Cardiac fibroblast (primary cell): ENCODE results near the gene ZNF135.
A peak's percentile ranks its signal among the peaks of the same experiment; 100 is the strongest.

ENCODE experiments used
- DNase-seq, 2 donors: peaks; one replicate each; pipeline versions ENCODE4 v3.0.0 to v3.0.0-alpha.2; 2010; ENCODE audit warnings: low read depth in 2 of 2
- H3K4me3 ChIP-seq, 2 donors: replicated peaks in 1 of 2; 1 replicate in 1 of 2; 2 replicates in 1 of 2; pipeline ENCODE4 v1.5.1; 2011; ENCODE audit warnings: low read depth in 2 of 2, low read length in 2 of 2, mild to moderate bottlenecking in 2 of 2, moderate library complexity in 1 of 2
- CTCF ChIP-seq: IDR thresholded peaks from one replicate; pipeline ENCODE4 v1.5.1; 2011; ENCODE audit warnings: low read depth, mild to moderate bottlenecking, low read length, inconsistent platforms

The ZNF135 gene

GRCh38 chr19:58021541-58022282 lies 37.4 kb upstream of the ZNF135 start:
- DNase-seq = peak; percentile 48 to 69
- TF ChIP-seq CTCF = peak; percentile 53

GRCh38 chr19:58022283-58022660 lies 36.8 kb upstream of the ZNF135 start:
- H3K4me3 ChIP-seq = no peak overlapping the region
- no peak for TF ChIP-seq CTCF
- DNase-seq = no peak

More at GRCh38 chr19:58021541-58022282, 37.4 kb upstream of the ZNF135 start:
- no peak overlapping the region for H3K4me3 ChIP-seq

GRCh38 chr19:58024661-58025060 lies 34.4 kb upstream of the ZNF135 start:
- no peak for DNase-seq
- no peak for TF ChIP-seq CTCF
- H3K4me3 ChIP-seq = no peak overlapping the region

GRCh38 chr19:58033741-58034476 lies 25.2 kb upstream of the ZNF135 start, which contains the start of gene ZSCAN1:
Gene ZSCAN1 (plus strand): TSS chr19:58034025. CDS start chr19:58037837, 3,812 bp downstream.
- H3K4me3 ChIP-seq = peak within 1 kb of the TSS; percentile 31 to 41
- DNase-seq = peak; percentile 73 to 79
- no peak for TF ChIP-seq CTCF

- peak overlapping the region; percentile 31 to 41 for H3K4me3 ChIP-seq
- no peak for TF ChIP-seq CTCF
- DNase-seq = no peak
Measured at GRCh38 chr19:58034477-58034793, 24.6 kb upstream of the ZNF135 start.

- no peak for DNase-seq
- no peak for TF ChIP-seq CTCF
- H3K4me3 ChIP-seq = no peak overlapping the region
Measured at GRCh38 chr19:58035863-58036262, 23.2 kb upstream of the ZNF135 start.
